SK-N-SH (cell line): Measurements from ENCODE around the gene FBXW5.

Source experiments
- CHD2 ChIP-seq: fragments of 150-350 bp; IDR thresholded peaks from 2 replicates; pipeline ENCODE4 v1.6.1; 2018; ENCODE audit warnings: low read length; ENCODE audit not compliant: partially characterized antibody
- CTCF ChIP-seq: fragments of 200-600 bp; sonication (generic); IDR thresholded peaks from 2 replicates; pipeline ENCODE4 v1.6.1; 2017; ENCODE audit warnings: antibody characterized with exemption, mild to moderate bottlenecking, moderate library complexity
- GABPA ChIP-seq: IDR thresholded peaks from 2 replicates; pipeline ENCODE4 v1.4.0; 2012; ENCODE audit warnings: low read depth, mild to moderate bottlenecking
- MXI1 ChIP-seq: IDR thresholded peaks from 2 replicates; pipeline ENCODE4 v1.6.1; 2012; ENCODE audit warnings: mild to moderate bottlenecking, low read depth, low read length, improper control_type of control experiment
- NFIC ChIP-seq: IDR thresholded peaks from 2 replicates; pipeline ENCODE4 v1.4.0; 2012; ENCODE audit warnings: borderline replicate concordance
- POLR2AphosphoS5 ChIP-seq: IDR thresholded peaks from 2 replicates; pipeline ENCODE4 v1.6.1; 2012; ENCODE audit warnings: low read depth, low read length
- RAD21 ChIP-seq: IDR thresholded peaks from 2 replicates; pipeline ENCODE4 v1.6.1; 2012; ENCODE audit warnings: mild to moderate bottlenecking, low read length
- REST ChIP-seq: IDR thresholded peaks from 2 replicates; pipeline ENCODE4 v1.6.1; 2012; ENCODE audit warnings: mild to moderate bottlenecking, low read depth, low read length, moderate library complexity
- TAF1 ChIP-seq: IDR thresholded peaks from 2 replicates; pipeline ENCODE4 v1.6.1; 2012; ENCODE audit warnings: low read depth, mild to moderate bottlenecking, low read length, moderate library complexity, borderline replicate concordance
- ZBTB33 ChIP-seq: IDR thresholded peaks from 2 replicates; pipeline ENCODE4 v1.4.0; 2012; ENCODE audit warnings: low read depth, borderline replicate concordance

GRCh38 chr9:136965771-136966484, 21.4 kb upstream of the FBXW5 start:
- TF ChIP-seq CTCF: no peak
- no peak for TF ChIP-seq REST
- TF ChIP-seq NFIC: no peak
- TF ChIP-seq CHD2: no peak
- no peak for TF ChIP-seq RAD21
- no peak for TF ChIP-seq ZBTB33
- no peak for TF ChIP-seq MXI1
- TF ChIP-seq GABPA: no peak
- no peak for TF ChIP-seq POLR2AphosphoS5
- TF ChIP-seq TAF1: no peak
